Stimulated activated CD8-positive, alpha-beta memory T cell treated with anti-CD3 and anti-CD28 coated beads, Interleukin-7, amount 100 ng/mL, for 24 hours (primary cell): ENCODE measurements around the gene CDC34.

Source experiments
- DNase-seq: peaks from one replicate; pipeline ENCODE4 v3.0.0-alpha.2; 2020; ENCODE audit warnings: low read depth

The CDC34 gene

DNA sequence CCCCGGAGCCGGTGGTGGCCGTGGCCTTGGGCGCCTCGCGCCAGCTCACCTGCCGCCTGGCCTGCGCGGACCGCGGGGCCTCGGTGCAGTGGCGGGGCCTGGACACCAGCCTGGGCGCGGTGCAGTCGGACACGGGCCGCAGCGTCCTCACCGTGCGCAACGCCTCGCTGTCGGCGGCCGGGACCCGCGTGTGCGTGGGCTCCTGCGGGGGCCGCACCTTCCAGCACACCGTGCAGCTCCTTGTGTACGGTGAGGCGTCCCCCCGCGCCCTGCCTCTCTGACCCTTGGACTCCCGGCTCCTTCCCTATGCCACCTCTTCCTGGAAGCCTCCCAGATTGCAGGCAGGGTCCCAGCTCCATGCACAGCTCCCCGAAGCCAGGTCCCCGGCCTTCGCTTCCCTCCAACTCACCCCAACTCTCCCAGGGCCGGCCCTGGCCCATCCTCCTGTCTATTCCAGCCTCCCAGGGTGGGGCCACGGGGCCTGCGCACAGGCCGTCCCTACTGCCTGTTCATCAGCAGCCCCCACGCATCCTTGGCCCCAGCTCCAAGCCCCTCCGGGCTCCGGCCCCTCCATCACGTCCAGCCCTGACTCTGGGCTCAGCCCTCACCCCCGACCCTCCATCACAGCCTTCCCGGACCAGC lies 33.6 kb upstream of the CDC34 start:
- no peak for DNase-seq

GRCh38 chr19:498511-498891 lies 33.1 kb upstream of the CDC34 start:
- no peak for DNase-seq

DNA sequence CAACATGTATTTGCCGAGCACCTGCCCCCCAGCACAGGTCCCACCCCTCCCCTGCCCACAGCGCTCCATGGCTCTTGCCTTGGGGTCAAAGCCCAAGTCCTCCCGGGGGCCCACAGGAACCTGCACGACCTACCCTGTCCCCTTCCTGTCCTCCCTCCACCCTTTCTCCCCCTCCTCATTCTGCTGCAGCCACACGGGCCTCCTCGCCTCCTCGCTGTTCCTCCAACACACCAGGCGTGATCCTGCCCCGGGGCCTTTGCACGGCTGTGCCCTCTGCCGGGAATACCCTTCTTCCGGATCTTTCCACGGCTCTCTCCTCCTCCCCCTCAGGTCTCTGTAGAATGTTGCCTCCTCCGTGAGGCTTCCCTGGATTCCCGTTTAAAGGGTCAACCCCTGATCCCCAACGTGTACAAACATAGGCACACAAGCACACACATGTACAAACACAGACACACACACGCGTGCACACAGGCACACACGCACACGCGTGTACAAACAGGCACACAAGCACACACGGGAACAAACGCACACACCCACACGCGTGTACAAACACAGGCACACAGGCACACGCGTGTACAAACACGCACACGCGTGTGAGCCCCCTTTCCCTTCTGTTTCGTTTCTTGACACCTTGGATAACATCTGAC lies 32.5 kb upstream of the CDC34 start:
- DNase-seq = no peak

DNA sequence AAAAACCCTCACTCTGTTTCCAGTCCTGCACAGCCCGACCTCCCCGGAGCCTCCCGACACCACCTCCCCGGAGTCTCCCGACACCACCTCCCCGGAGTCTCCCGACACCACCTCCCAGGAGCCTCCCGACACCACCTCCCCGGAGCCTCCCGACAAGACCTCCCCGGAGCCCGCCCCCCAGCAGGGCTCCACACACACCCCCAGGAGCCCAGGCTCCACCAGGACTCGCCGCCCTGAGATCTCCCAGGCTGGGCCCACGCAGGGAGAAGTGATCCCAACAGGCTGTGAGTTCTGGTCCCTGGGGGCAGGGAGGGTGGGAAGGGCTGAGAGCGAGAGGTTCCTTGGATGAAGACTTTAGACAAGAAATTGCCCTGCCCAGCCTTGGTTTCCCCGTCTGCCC lies 29.9 kb upstream of the CDC34 start:
- no peak for DNase-seq

DNA sequence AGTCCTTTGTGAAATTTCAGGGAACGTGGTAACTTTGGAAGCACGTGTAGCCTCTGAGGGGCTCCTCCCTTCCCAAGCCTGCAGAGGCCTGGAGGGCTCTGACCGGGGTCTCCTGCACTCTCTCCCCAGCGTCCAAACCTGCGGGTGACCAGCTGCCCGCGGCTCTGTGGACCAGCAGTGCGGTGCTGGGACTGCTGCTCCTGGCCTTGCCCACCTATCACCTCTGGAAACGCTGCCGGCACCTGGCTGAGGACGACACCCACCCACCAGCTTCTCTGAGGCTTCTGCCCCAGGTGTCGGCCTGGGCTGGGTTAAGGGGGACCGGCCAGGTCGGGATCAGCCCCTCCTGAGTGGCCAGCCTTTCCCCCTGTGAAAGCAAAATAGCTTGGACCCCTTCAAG lies 26.9 kb upstream of the CDC34 start:
- DNase-seq = no peak

DNA sequence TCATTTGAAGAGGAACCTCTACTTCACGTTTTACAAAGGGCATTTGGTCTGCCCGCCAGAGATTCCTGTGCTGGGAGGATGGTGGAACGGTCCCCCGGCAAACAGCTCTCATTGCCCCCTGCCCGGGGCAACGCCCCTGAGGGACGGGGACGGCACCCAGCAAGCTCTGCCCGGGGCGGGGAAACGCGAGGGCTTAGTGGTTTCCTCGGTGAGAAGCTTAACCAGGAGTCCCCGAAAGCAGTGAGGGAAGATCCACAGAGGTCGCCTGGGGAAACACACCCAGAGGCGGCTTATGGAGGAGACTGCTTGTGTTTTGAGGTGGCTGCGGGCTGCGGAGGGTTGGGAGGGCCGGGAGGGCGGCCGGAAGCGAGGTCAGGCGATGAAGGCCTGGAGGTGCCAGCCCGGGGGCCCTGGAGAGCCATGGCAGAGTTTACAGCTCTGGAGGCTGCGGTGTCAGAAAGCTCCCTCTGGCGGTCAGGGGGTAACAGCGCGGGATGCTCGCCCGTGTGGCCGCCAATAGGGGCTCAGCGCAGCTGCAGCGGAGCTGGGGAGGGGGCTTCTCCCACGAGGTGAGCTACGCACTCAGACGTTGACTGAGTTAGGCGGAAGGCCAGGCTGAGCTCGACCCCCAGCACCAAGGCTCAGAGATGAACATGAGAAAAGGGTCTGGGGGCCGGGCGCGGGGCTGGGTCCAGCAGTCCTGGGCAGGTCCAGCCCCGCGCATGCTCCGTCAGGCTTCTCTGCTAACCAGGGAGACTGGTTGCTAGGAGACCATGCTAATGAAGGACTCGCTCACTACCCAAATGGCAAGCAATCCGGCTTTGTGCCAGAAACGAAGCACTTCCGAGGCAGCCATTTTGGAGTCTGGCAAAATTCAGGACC lies 24.9 kb upstream of the CDC34 start:
- DNase-seq = peak; percentile 86

DNA sequence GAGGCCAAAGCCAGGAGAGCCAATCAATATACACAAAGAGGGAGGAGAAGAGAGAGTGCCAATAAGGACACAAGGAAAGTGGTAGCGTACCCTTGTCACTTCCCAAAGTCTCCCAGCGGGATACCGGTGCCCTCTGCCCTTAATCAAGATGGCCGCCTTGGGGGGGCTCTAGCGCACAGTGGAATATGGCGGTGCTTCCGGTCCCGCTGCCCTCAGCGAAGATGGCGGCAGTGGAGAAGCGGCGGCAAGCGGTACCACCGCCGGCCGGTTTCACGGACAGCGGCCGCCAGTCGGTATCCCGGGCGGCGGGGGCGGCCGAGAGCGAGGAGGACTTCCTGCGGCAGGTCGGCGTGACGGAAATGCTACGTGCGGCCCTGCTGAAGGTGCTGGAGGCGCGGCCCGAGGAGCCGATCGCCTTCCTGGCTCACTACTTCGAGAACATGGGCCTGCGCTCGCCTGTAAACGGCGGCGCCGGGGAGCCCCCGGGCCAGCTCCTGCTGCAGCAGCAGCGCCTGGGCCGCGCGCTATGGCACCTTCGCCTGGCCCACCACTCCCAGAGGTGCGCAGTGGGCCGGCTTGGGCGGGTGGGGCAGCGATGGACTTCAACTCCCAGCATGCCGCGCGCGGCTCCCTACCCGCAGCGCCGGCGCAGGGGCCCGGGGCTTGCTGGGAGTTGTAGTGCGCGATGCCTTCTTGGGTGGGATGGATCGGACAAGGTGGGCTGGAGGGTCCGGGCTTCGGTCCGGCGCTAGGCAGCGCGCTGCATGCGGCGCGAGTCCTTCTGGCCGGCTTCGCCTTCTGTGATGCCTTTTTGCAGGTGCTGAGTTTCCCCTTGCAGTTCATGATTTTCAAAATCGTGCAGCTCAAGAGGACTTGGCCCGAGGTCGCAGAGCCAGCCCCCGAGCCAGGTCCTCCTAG lies 24.0 kb upstream of the CDC34 start, which contains the start of gene TPGS1:
Gene TPGS1 (plus strand): TSS at position 212 of the 918 bp plus-strand sequence. CDS start 10 bp downstream, at position 222.
- peak; percentile 61 for DNase-seq

- no peak for DNase-seq
Measured at GRCh38 chr19:508204-509150, 23.1 kb upstream of the CDC34 start.

DNA sequence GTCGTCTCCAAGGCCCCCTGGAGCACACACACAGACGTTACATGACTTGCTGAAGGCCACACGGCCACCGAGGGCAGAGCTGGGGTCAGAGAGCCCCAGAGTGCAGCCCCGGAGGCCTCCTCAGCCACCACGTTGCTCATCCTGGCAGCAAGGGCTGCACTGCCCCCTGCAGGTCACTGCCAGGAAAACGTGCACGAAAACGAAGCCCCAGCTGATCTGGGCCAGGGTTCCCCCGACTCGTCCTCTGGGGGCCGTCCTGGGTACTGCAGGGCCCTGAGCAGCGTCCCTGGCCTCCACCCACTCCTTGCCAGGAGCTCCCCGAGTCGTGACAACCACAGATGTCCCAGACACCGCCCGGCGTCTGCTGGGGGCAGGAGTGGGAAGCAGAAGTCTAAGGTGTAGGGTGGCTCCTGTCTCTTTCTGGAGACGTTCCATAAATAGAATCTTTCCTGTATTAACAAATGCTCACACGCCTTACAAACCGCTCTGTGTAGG lies 20.9 kb upstream of the CDC34 start:
- DNase-seq = peak; percentile 88

DNA sequence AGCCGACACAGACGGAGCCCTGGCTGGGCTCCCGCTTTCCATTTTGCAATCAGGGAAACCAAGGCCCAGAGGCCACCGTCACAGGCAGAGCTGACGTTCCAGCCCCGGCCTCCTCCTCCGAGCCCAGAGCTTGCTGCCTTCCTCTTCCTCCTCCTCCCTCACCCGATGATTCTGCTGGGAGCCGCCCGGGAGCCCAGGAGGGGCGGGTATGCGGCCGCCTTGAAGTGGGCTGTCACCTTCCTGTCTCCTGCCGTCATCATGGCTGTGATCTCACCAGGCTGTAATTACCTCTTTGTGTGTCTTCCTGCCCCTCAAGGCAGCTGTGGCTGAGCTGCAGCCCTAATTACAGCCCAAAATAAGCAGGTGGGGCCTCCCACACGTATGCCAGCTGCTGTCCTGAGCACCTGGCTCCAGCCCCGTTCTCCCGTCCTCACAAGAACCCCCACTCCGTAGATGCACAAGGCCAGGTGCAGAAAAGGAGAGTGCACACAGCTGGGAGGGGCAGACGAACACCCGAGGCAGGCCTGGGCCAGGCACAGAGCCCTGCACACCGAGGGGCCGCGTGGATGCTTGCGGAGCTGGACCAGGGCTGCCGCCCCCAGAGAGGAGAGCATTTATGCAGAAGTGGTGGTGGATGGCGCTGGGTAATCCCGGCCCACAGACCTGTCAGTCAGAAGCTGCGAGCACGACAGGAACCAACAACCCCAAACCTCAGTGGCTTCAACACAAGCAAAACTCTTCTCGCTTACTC lies 20.3 kb upstream of the CDC34 start:
- peak; percentile 52 for DNase-seq

DNA sequence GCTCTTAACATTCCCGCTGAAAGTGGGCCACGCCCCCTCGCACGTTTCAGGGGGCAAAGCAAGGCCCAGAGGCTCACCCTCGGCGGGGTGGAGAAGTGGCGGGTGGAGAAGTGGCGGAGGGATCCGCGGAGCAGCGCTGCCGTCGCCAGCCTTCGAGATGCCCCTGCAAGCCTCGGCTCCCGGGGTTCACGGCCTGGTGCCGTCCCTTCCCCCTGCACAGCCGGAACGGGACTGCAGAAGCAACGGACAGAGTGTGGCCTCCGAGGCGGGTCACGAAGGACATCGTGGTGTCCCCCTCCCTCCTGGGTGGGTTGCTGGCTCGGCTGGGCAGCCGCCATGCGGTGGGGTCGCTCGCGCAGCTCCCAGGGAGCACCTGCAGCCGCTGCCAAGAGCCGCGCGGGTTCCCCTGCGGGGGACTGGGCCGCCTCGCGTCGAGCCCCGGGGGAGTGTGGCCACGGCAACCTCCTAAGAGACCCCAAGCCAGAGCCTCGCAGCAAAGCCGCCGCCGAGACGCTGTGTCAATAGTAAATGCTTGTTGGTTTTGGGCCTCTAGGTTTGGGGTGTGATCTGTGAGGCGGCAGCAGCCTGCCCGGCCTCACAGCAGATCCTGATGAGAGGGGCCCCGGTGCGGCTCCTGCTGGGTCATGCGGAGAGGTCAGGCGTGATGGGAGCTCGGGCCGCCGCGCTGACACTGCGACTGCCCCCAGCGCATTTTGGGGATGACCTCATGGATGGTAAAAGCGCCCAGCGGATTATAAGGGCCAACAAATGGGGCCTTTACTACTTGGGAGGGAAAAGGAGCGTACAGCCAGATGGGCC lies 18.8 kb upstream of the CDC34 start:
- no peak for DNase-seq

GRCh38 chr19:513368-514165 lies 18.0 kb upstream of the CDC34 start:
- DNase-seq = no peak

GRCh38 chr19:514166-514663 lies 17.3 kb upstream of the CDC34 start:
- DNase-seq = no peak

GRCh38 chr19:517721-518597 lies 13.6 kb upstream of the CDC34 start:
- DNase-seq = no peak

GRCh38 chr19:518598-519231 lies 12.8 kb upstream of the CDC34 start:
- DNase-seq = no peak

GRCh38 chr19:519449-519865 lies 12.1 kb upstream of the CDC34 start:
- no peak for DNase-seq
